Stimulated activated effector memory CD8-positive, alpha-beta T cell treated with anti-CD3 and anti-CD28 coated beads, Interleukin-12 subunit alpha, Interleukin-12 subunit beta, amount 100 ng/mL, for 72 hours (primary cell): ENCODE results near the gene CAPN15.

Experiments
- ATAC-seq: fragments of 150-1000 bp; cut with Tn5 transposase; 2 replicates; pipeline ENCODE4 v1.10.0; 2021
- DNase-seq, 2 donors: peaks; one replicate each; pipeline ENCODE4 v3.0.0; 2021 to 2022; ENCODE audit warnings: low spot score in 2 of 2
- H3K27ac Mint-ChIP-seq: one replicate; pipeline ENCODE4 v1.8.0; 2022; ENCODE audit warnings: mild to moderate bottlenecking, mixed read lengths
- H3K36me3 Mint-ChIP-seq: one replicate; pipeline ENCODE4 v1.8.0; 2022; ENCODE audit warnings: mild to moderate bottlenecking, mixed read lengths
- H3K4me1 Mint-ChIP-seq: one replicate; pipeline ENCODE4 v1.8.0; 2022; ENCODE audit warnings: mixed read lengths
- H3K4me3 Mint-ChIP-seq: one replicate; pipeline ENCODE4 v1.8.0; 2022; ENCODE audit warnings: mild to moderate bottlenecking, mixed read lengths
- H3K9me3 Mint-ChIP-seq: one replicate; pipeline ENCODE4 v1.8.0; 2022; ENCODE audit warnings: mixed read lengths

CAPN15 gene

GRCh38 chr16:544517-544916 is 17.0 kb downstream of the CAPN15 start:
- ATAC-seq (no peak), DNase-seq (no peak)
- Mint-ChIP-seq H3K4me3 (no peak overlapping the region), H3K4me1 (peaks cover 5% of the 10 kb centered on the region), H3K9me3 (no peaks in the 10 kb centered on the region), H3K27ac (no peak overlapping the region), H3K36me3 (peaks cover 6% of the 10 kb centered on the region)

GRCh38 chr16:546909-547770 is 19.6 kb downstream of the CAPN15 start:
- no peaks in the 10 kb centered on the region for H3K9me3 Mint-ChIP-seq
- peaks cover 13% of the 10 kb centered on the region for H3K36me3 Mint-ChIP-seq
- DNase-seq (no peak), ATAC-seq (peak; percentile 64)
- no peaks in the 10 kb centered on the region for H3K4me1 Mint-ChIP-seq
- H3K27ac Mint-ChIP-seq = no peak overlapping the region
- no peak overlapping the region for H3K4me3 Mint-ChIP-seq

GRCh38 chr16:548586-548985 is 21.1 kb downstream of the CAPN15 start:
- no peak overlapping the region for H3K4me3 Mint-ChIP-seq
- peaks cover 13% of the 10 kb centered on the region for H3K36me3 Mint-ChIP-seq
- H3K27ac Mint-ChIP-seq = no peak overlapping the region
- no peaks in the 10 kb centered on the region for H3K4me1 Mint-ChIP-seq
- H3K9me3 Mint-ChIP-seq = no peaks in the 10 kb centered on the region
- DNase-seq (no peak), ATAC-seq (no peak)

GRCh38 chr16:549544-550263 is 22.2 kb downstream of the CAPN15 start:
- H3K9me3 Mint-ChIP-seq = no peaks in the 10 kb centered on the region
- H3K27ac Mint-ChIP-seq = no peak overlapping the region
- no peak for ATAC-seq

GRCh38 chr16:551210-551609 is 23.7 kb downstream of the CAPN15 start:
- no peak overlapping the region for H3K27ac Mint-ChIP-seq
- no peaks in the 10 kb centered on the region for H3K9me3 Mint-ChIP-seq
- ATAC-seq (no peak), DNase-seq (no peak)
- H3K4me1 Mint-ChIP-seq = no peaks in the 10 kb centered on the region
- peaks cover 14% of the 10 kb centered on the region for H3K36me3 Mint-ChIP-seq
- no peak overlapping the region for H3K4me3 Mint-ChIP-seq

More at GRCh38 chr16:549544-550263, 22.2 kb downstream of the CAPN15 start:
- no peak for DNase-seq
- Mint-ChIP-seq H3K4me1 (no peaks in the 10 kb centered on the region), H3K36me3 (peaks cover 14% of the 10 kb centered on the region), H3K4me3 (no peak overlapping the region)

- DNase-seq = no peak
- Mint-ChIP-seq H3K4me3 (no peak overlapping the region), H3K4me1 (no peaks in the 10 kb centered on the region), H3K36me3 (peaks cover 14% of the 10 kb centered on the region), H3K27ac (no peak overlapping the region), H3K9me3 (no peaks in the 10 kb centered on the region)
- ATAC-seq = no peak
Observed at GRCh38 chr16:552171-552570, 24.7 kb downstream of the CAPN15 start.

DNA sequence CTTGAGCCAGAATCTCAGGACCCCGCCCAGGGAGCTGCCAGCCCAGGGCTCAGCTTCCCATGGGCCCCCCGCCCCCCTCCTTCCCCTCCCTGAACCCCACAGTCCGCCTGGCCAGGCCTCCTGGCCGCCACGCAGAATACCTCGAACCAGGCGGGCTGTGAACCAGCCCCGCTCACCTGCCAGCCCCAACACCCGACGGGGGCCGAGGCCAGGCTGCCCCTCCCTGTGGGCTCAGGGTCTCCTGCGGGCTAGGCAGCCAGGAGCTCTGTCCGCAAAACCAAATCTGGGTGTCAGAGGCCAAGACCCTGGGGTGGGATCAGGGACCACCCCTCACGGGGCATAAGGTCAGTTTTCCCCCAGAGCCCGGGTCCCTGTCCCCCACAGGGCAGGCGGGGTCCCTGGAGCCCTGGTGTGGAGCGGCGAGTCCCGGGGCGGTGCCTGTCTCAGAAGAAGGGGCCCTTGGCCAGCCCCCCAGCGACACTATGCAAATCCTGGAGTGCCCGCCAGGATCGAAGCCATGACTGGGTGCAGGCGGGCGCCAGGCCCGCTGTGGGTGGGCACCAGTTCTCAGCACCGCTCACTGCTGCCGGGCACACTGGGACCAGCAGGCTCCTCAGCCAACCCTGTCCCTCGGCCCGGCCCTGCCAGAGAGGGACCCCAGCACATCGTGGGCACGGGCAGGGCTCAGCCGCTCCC is 26.2 kb downstream of the CAPN15 start:
- DNase-seq (no peak), ATAC-seq (no peak)
- H3K36me3 Mint-ChIP-seq = peaks cover 14% of the 10 kb centered on the region
- no peaks in the 10 kb centered on the region for H3K4me1 Mint-ChIP-seq
- H3K4me3 Mint-ChIP-seq = no peak overlapping the region
- H3K9me3 Mint-ChIP-seq = no peaks in the 10 kb centered on the region
- no peak overlapping the region for H3K27ac Mint-ChIP-seq

GRCh38 chr16:554297-554621 is 26.7 kb downstream of the CAPN15 start:
- H3K36me3 Mint-ChIP-seq = peaks cover 14% of the 10 kb centered on the region
- ATAC-seq (no peak), DNase-seq (no peak)
- no peak overlapping the region for H3K4me3 Mint-ChIP-seq
- H3K4me1 Mint-ChIP-seq = no peaks in the 10 kb centered on the region
- H3K27ac Mint-ChIP-seq = no peak overlapping the region
- H3K9me3 Mint-ChIP-seq = no peaks in the 10 kb centered on the region

GRCh38 chr16:554640-555365 is 27.3 kb downstream of the CAPN15 start:
- no peaks in the 10 kb centered on the region for H3K4me1 Mint-ChIP-seq
- DNase-seq = no peak
- no peak overlapping the region for H3K4me3 Mint-ChIP-seq
- ATAC-seq = no peak
- H3K36me3 Mint-ChIP-seq = peaks cover 14% of the 10 kb centered on the region
- H3K27ac Mint-ChIP-seq = no peak overlapping the region
- H3K9me3 Mint-ChIP-seq = no peaks in the 10 kb centered on the region

- peaks cover 14% of the 10 kb centered on the region for H3K36me3 Mint-ChIP-seq
- no peak overlapping the region for H3K27ac Mint-ChIP-seq
- ATAC-seq (no peak), DNase-seq (no peak)
- no peaks in the 10 kb centered on the region for H3K9me3 Mint-ChIP-seq
- no peak overlapping the region for H3K4me3 Mint-ChIP-seq
- H3K4me1 Mint-ChIP-seq = no peaks in the 10 kb centered on the region
Observed at GRCh38 chr16:555528-556473, 28.3 kb downstream of the CAPN15 start.

- DNase-seq (no peak), ATAC-seq (no peak)
- Mint-ChIP-seq H3K36me3 (peaks cover 10% of the 10 kb centered on the region), H3K27ac (no peak overlapping the region), H3K4me3 (no peak overlapping the region), H3K4me1 (no peaks in the 10 kb centered on the region), H3K9me3 (no peaks in the 10 kb centered on the region)
Observed at GRCh38 chr16:556474-557173, 29.1 kb downstream of the CAPN15 start.

DNA sequence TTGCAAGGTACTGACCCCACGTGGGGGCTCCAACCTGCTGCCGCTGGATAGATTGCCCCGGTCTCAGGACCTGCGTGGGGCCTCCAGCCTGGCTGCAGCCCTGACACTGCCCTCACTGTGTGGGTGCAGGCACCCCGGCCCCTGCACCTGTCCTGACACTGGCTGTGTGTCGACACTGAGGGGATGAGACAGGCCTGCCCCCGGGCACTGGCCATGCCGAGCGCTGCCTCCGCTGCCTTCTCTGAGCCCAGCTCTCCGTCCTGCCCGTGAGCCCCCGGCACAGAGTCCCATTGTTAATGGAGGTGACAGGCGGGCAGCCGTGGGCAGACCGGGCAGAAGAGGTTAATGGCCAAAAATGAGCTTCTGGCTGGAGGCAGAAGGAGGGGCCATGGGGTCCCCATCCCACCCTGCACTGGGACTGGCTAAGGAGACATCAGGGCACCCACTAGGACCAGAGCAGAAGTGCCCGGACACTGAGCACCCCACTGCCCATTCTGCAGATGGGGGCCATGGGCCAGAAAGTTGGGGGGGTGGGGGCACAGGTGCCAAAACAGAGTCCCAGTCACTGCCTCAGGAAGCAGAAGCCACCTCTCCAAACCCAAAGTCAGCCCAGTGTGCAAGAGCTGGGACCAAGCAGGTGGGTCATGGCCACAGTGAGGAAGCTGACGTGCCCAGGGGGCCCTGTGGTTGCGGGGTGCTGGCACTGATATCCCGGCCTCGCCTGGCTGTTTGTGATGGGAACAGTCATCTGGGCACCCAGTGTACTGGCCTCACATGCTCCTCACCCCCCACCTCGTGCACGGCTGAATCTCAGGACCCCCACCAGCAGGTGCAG is 30.2 kb downstream of the CAPN15 start:
- Mint-ChIP-seq H3K36me3 (peaks cover 7% of the 10 kb centered on the region), H3K9me3 (no peaks in the 10 kb centered on the region), H3K4me3 (no peak overlapping the region), H3K4me1 (no peaks in the 10 kb centered on the region), H3K27ac (no peak overlapping the region)
- ATAC-seq (no peak), DNase-seq (no peak)

DNA sequence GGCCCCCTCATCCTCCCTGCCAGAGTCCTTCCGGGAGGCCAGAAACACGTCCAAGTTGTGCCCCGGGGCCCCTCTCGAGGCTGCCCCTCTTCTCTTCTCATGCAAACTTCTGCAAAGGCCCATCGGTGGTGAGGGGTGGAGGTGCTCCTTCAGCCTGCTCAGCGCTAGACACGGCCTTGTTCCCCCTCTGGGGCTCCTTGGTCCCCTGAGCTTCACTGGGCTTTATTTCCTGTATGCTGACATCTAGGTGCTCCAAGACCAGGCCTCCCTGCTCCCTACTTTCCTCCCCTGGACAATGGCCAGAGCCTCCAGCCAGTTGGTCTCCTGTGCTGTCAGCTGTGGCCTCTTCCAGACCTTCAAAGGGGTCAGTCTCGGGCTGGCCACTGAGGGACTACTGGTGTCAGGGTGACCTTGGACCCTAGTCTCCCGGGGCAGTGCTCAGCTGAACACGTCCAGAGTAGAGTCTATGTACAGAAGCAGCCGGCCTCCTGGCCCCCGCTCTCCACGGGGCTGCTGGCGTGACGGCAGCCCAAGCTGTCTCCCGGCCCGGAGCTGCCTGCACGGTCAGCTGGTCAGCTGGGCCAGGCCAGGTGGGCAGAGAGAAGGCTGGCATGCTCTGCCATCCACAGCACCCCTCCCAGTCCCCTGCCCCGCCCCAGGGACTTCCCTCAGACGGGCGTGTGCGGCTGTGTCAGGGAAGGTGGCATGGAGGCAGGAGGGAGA is 30.9 kb downstream of the CAPN15 start:
- no peak for DNase-seq
- H3K4me3 Mint-ChIP-seq = no peak overlapping the region
- peaks cover 2% of the 10 kb centered on the region for H3K36me3 Mint-ChIP-seq
- H3K27ac Mint-ChIP-seq = no peak overlapping the region
- no peak for ATAC-seq
- H3K9me3 Mint-ChIP-seq = no peaks in the 10 kb centered on the region
- H3K4me1 Mint-ChIP-seq = no peaks in the 10 kb centered on the region
